A673 (cell line): ENCODE results near the gene CCDC183. TPM values are rescaled to one million over a fixed set of nuclear protein-coding genes. Genes with fewer than 3 reads are reported as not detected.
A peak's percentile ranks its signal among the peaks of the same experiment; 100 is the strongest.

ENCODE experiments used
- BruUV-seq: library from RNA; stranded (reverse); fragments of 400-500 nt; replicated peaks from 2 replicates; lab custom pipeline; 2021; lab: Mats Ljungman, UMichigan
- CTCF ChIA-PET: fragments of 300-600 bp; sonication (Branson Sonifier 250); formaldehyde crosslinking; loops from one replicate; lab custom pipeline; 2022; ENCODE audit warnings: antibody characterized with exemption; lab: Charles Lee
- POLR2A ChIA-PET: fragments of 300-600 bp; sonication (Branson Sonifier 250); formaldehyde crosslinking; loops from one replicate; lab custom pipeline; 2022; ENCODE audit warnings: antibody characterized with exemption; ENCODE audit not compliant: low non-redundant PET; lab: Charles Lee
- DNase-seq: peaks from one replicate; pipeline ENCODE4 v3.0.0-alpha.2; 2015; ENCODE audit warnings: low spot score
- H3K27ac ChIP-seq: fragments of 200-600 bp; sonication (generic); 2 replicates; pipeline ENCODE4 v1.5.1; 2016; ENCODE audit warnings: mixed run types, low read depth, mild to moderate bottlenecking, mixed read lengths, antibody characterized with exemption, low read length; ENCODE audit not compliant: poor library complexity, severe bottlenecking
- H3K27me3 ChIP-seq: fragments of 200-600 bp; sonication (generic); replicated peaks from 2 replicates; pipeline ENCODE4 v1.6.1; 2017; ENCODE audit warnings: mixed run types, low read depth, mild to moderate bottlenecking, mixed read lengths, antibody characterized with exemption, low read length; ENCODE audit not compliant: insufficient read depth, poor library complexity
- H3K36me3 ChIP-seq: fragments of 200-600 bp; sonication (generic); 2 replicates; pipeline ENCODE4 v1.6.1; 2016; ENCODE audit warnings: mixed run types, mild to moderate bottlenecking, mixed read lengths, antibody characterized with exemption, low read length; ENCODE audit not compliant: insufficient read depth, poor library complexity, severe bottlenecking
- H3K4me1 ChIP-seq: fragments of 200-600 bp; sonication (generic); 2 replicates; pipeline ENCODE4 v1.6.1; 2017; ENCODE audit warnings: mixed run types, mild to moderate bottlenecking, mixed read lengths, antibody characterized with exemption, low read length; ENCODE audit not compliant: insufficient read depth, poor library complexity, severe bottlenecking
- H3K4me3 ChIP-seq: fragments of 200-600 bp; sonication (generic); 2 replicates; pipeline ENCODE4 v1.5.1; 2016; ENCODE audit warnings: low read depth, mixed run types, mild to moderate bottlenecking, mixed read lengths, low read length; ENCODE audit not compliant: poor library complexity, severe bottlenecking
- H3K9me3 ChIP-seq: fragments of 200-600 bp; sonication (generic); 2 replicates; pipeline ENCODE4 v1.6.1; 2016; ENCODE audit warnings: mixed run types, low read depth, mild to moderate bottlenecking, mixed read lengths, antibody characterized with exemption, low read length; ENCODE audit not compliant: poor library complexity, severe bottlenecking
- EZH2 ChIP-seq: fragments of 200-600 bp; sonication (generic); IDR thresholded peaks from 2 replicates; pipeline ENCODE4 v1.6.1; 2017; ENCODE audit warnings: borderline replicate concordance, low read depth, mild to moderate bottlenecking, mixed read lengths, antibody characterized with exemption, low read length; ENCODE audit not compliant: poor library complexity, severe bottlenecking
- intact Hi-C: fragments of 100-400 bp; cut with micrococcal nuclease; formaldehyde crosslinking; loops from one replicate; pipeline ENCODE4 v1.10.0; 2022; ENCODE audit not compliant: unreplicated experiment
- total RNA-seq: library from RNA; stranded (reverse); gene quantifications from 2 replicates; pipeline ENCODE4 v1.2.3, GENCODE V29; 2021
- TF ChIP-seq, protein P1 (sequence below): fragments of 300-800, 200-600 bp; sonication (generic); conservative IDR thresholded peaks from 2 replicates; pipeline ENCODE4 v1.5.1; 2017; ENCODE audit warnings: low read depth, mild to moderate bottlenecking, antibody characterized with exemption, low read length, moderate library complexity, mixed read lengths

The CCDC183 gene
- total RNA-seq, 1 experiment from 2014 or later: not detected

- peaks cover 5% of the 10 kb centered on the region for H3K4me1 ChIP-seq
- ChIA-PET CTCF (no interaction called here), POLR2A (no interaction called here)
- intact Hi-C loops: no loop called here
- no peak for DNase-seq
- H3K9me3 ChIP-seq: no peaks in the 10 kb centered on the region
- no peak overlapping the region for H3K27ac ChIP-seq
- no peaks in the 10 kb centered on the region for H3K27me3 ChIP-seq
- no TSS peak for BruUV-seq
- no peak overlapping the region for H3K4me3 ChIP-seq
- TF ChIP-seq, protein P1, sequence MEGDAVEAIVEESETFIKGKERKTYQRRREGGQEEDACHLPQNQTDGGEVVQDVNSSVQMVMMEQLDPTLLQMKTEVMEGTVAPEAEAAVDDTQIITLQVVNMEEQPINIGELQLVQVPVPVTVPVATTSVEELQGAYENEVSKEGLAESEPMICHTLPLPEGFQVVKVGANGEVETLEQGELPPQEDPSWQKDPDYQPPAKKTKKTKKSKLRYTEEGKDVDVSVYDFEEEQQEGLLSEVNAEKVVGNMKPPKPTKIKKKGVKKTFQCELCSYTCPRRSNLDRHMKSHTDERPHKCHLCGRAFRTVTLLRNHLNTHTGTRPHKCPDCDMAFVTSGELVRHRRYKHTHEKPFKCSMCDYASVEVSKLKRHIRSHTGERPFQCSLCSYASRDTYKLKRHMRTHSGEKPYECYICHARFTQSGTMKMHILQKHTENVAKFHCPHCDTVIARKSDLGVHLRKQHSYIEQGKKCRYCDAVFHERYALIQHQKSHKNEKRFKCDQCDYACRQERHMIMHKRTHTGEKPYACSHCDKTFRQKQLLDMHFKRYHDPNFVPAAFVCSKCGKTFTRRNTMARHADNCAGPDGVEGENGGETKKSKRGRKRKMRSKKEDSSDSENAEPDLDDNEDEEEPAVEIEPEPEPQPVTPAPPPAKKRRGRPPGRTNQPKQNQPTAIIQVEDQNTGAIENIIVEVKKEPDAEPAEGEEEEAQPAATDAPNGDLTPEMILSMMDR: no peak
- TF ChIP-seq EZH2: no peak
- no peaks in the 10 kb centered on the region for H3K36me3 ChIP-seq
Measured at GRCh38 chr9:136762221-136762691, 33.9 kb upstream of the CCDC183 start.

- intact Hi-C loops: no loop called here
- peaks cover 5% of the 10 kb centered on the region for H3K4me1 ChIP-seq
- no peak for TF ChIP-seq EZH2
- TF ChIP-seq, protein P1: no peak
- no peak overlapping the region for H3K4me3 ChIP-seq
- no peaks in the 10 kb centered on the region for H3K9me3 ChIP-seq
- ChIA-PET CTCF (interaction anchor here (0.6 kb wide), 1 partner anchor 19 kb away, joined by 4 read pairs; no protein-coding TSS in a partner anchor), POLR2A (no interaction called here)
- no peaks in the 10 kb centered on the region for H3K36me3 ChIP-seq
- no peak overlapping the region for H3K27ac ChIP-seq
- BruUV-seq: no TSS peak
- H3K27me3 ChIP-seq: no peaks in the 10 kb centered on the region
- peak; percentile 69 for DNase-seq
Measured at GRCh38 chr9:136762915-136763648, 33.1 kb upstream of the CCDC183 start.

DNA sequence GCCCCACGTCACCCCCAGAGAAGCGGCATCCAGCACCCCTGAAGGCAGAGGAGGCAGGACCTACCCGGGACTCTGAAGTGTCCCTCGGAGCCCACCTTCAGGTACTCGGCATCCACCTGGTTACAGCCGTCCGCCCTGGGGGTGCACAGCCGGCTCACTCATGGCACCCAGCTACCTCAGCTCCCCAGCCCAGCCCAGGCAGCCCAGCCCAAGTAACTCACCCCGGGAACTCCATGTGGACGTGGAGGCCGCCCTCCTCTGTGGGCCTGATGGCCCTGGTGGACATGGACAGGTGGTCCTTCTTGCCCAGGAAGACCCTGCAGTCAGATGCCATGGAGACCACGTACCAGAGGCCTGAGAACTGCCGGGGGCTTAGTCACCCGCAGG lies 32.5 kb upstream of the CCDC183 start:
- H3K27ac ChIP-seq: no peak overlapping the region
- CTCF ChIA-PET: interaction anchor here (0.6 kb wide), 1 partner anchor 20 kb away, joined by 4 read pairs; no protein-coding TSS in a partner anchor
- no peaks in the 10 kb centered on the region for H3K36me3 ChIP-seq
- no peak for TF ChIP-seq EZH2
- TF ChIP-seq, protein P1: no peak
- H3K4me1 ChIP-seq: peaks cover 5% of the 10 kb centered on the region
- H3K4me3 ChIP-seq: no peak overlapping the region
- H3K9me3 ChIP-seq: no peaks in the 10 kb centered on the region
- no peaks in the 10 kb centered on the region for H3K27me3 ChIP-seq
- BruUV-seq: no TSS peak
- intact Hi-C loops: no loop called here
- no peak for DNase-seq
- POLR2A ChIA-PET: no interaction called here
